ENCODE results near the gene PP2D1. TPM values are rescaled to one million over a fixed set of nuclear protein-coding genes. Genes with fewer than 3 reads are reported as not detected.

The PP2D1 gene
- total RNA-seq, 1 experiment from 2014 or later = not detected

GRCh38 chr3:19967208-19967607, 44.9 kb downstream of the PP2D1 start:
- H3K9ac ChIP-seq (ENCODE audit: low read length) = no peak overlapping the region
- DNase-seq (no peak), ATAC-seq (no peak)
- H3K9me2 ChIP-seq (replicated peaks; ENCODE audit: low read length) = no peaks in the 10 kb centered on the region
- no peak overlapping the region for H3K4me2 ChIP-seq (ENCODE audit: low read length)
- BruUV-seq (replicated peaks) = no TSS peak
- H3K9me3 ChIP-seq (ENCODE audit: low read length) = no peaks in the 10 kb centered on the region
- peaks cover 11% of the 10 kb centered on the region; the same call in 1 of the 2 replicates for H3K36me3 ChIP-seq (ENCODE audit: low read depth, low read length)
- H2AFZ ChIP-seq (ENCODE audit: low read length) = no peak overlapping the region
- H3K79me2 ChIP-seq (ENCODE audit: low read length) = peaks cover 88% of the 10 kb centered on the region
- ChIA-PET POLR2A (ENCODE audit: unreplicated experiment) (no interaction called here), CTCF (no interaction called here)
- no peak overlapping the region for H3K4me3 ChIP-seq (ENCODE audit: low read length)
- no peaks in the 10 kb centered on the region for H3K27me3 ChIP-seq (ENCODE audit: low read length)
- H3K27ac ChIP-seq (ENCODE audit: low read length) = no peak overlapping the region
- no peaks in the 10 kb centered on the region for H3F3A ChIP-seq (ENCODE audit: low read length, unreplicated experiment)
- no peak for TF ChIP-seq CTCF (conservative IDR thresholded peaks at IDR 0.05; ENCODE audit: low read depth, low read length)
- TF ChIP-seq EZH2phosphoT487 (IDR thresholded peaks at IDR 0.05; ENCODE audit: borderline replicate concordance, low read length) = no peak
- TF ChIP-seq EZH2 (IDR thresholded peaks at IDR 0.05; ENCODE audit: low read length, unreplicated experiment) = no peak
- H3K4me1 ChIP-seq (ENCODE audit: insufficient read depth, low read length) = peaks cover 8% of the 10 kb centered on the region
- H4K20me1 ChIP-seq (ENCODE audit: low read length) = peaks cover 53% of the 10 kb centered on the region
- intact Hi-C loops (cut with micrococcal nuclease) = no loop called here

GRCh38 chr3:19961960-19962359, 50.1 kb downstream of the PP2D1 start:
- intact Hi-C loops (cut with micrococcal nuclease) = no loop called here
- ChIA-PET POLR2A (ENCODE audit: unreplicated experiment) (no interaction called here), CTCF (no interaction called here)
- no TSS peak for BruUV-seq (replicated peaks)
- TF ChIP-seq EZH2 (IDR thresholded peaks at IDR 0.05; ENCODE audit: low read length, unreplicated experiment) = no peak
- no peak for TF ChIP-seq CTCF (conservative IDR thresholded peaks at IDR 0.05; ENCODE audit: low read depth, low read length)
- TF ChIP-seq EZH2phosphoT487 (IDR thresholded peaks at IDR 0.05; ENCODE audit: borderline replicate concordance, low read length) = no peak
- Histone ChIP-seq H2AFZ (ENCODE audit: low read length) (no peak overlapping the region), H3K9me3 (ENCODE audit: low read length) (no peaks in the 10 kb centered on the region), H3K9ac (ENCODE audit: low read length) (no peak overlapping the region), H3K4me2 (ENCODE audit: low read length) (no peak overlapping the region), H3K79me2 (ENCODE audit: low read length) (peaks cover 97% of the 10 kb centered on the region), H3K4me1 (ENCODE audit: insufficient read depth, low read length) (no peaks in the 10 kb centered on the region), H3K36me3 (ENCODE audit: low read depth, low read length) (peaks cover 12% of the 10 kb centered on the region; the same call in 1 of the 2 replicates), H3K4me3 (ENCODE audit: low read length) (no peak overlapping the region), H3K9me2 (replicated peaks; ENCODE audit: low read length) (no peaks in the 10 kb centered on the region), H3F3A (ENCODE audit: low read length, unreplicated experiment) (no peaks in the 10 kb centered on the region), H3K27ac (ENCODE audit: low read length) (no peak overlapping the region), H4K20me1 (ENCODE audit: low read length) (peaks cover 33% of the 10 kb centered on the region), H3K27me3 (ENCODE audit: low read length) (no peaks in the 10 kb centered on the region)
- no peak for ATAC-seq
- no peak for DNase-seq

- ChIA-PET POLR2A (ENCODE audit: unreplicated experiment) (no interaction called here), CTCF (no interaction called here)
- H3K9ac ChIP-seq (ENCODE audit: low read length) = no peak overlapping the region
- H3K9me2 ChIP-seq (replicated peaks; ENCODE audit: low read length) = no peaks in the 10 kb centered on the region
- H2AFZ ChIP-seq (ENCODE audit: low read length) = no peak overlapping the region
- peaks cover 32% of the 10 kb centered on the region for H4K20me1 ChIP-seq (ENCODE audit: low read length)
- H3K36me3 ChIP-seq (ENCODE audit: low read depth, low read length) = peaks cover 10% of the 10 kb centered on the region; the same call in 1 of the 2 replicates
- TF ChIP-seq EZH2 (IDR thresholded peaks at IDR 0.05; ENCODE audit: low read length, unreplicated experiment) (no peak), EZH2phosphoT487 (IDR thresholded peaks at IDR 0.05; ENCODE audit: borderline replicate concordance, low read length) (no peak), CTCF (conservative IDR thresholded peaks at IDR 0.05; ENCODE audit: low read depth, low read length) (no peak)
- no peak overlapping the region for H3K27ac ChIP-seq (ENCODE audit: low read length)
- ATAC-seq = no peak
- intact Hi-C loops (cut with micrococcal nuclease) = no loop called here
- no peaks in the 10 kb centered on the region for H3F3A ChIP-seq (ENCODE audit: low read length, unreplicated experiment)
- H3K4me3 ChIP-seq (ENCODE audit: low read length) = no peak overlapping the region
- peaks cover 97% of the 10 kb centered on the region for H3K79me2 ChIP-seq (ENCODE audit: low read length)
- H3K4me2 ChIP-seq (ENCODE audit: low read length) = no peak overlapping the region
- no TSS peak for BruUV-seq (replicated peaks)
- no peaks in the 10 kb centered on the region for H3K9me3 ChIP-seq (ENCODE audit: low read length)
- H3K4me1 ChIP-seq (ENCODE audit: insufficient read depth, low read length) = no peaks in the 10 kb centered on the region
- H3K27me3 ChIP-seq (ENCODE audit: low read length) = no peaks in the 10 kb centered on the region
- no peak for DNase-seq
Measured at GRCh38 chr3:19960696-19961095, 51.4 kb downstream of the PP2D1 start.

Data from PC-3 (cell line).